ENCODE measurements around the gene SLC27A2.
A peak's percentile ranks its signal among the peaks of the same experiment; 100 is the strongest.

Gene SLC27A2

DNA sequence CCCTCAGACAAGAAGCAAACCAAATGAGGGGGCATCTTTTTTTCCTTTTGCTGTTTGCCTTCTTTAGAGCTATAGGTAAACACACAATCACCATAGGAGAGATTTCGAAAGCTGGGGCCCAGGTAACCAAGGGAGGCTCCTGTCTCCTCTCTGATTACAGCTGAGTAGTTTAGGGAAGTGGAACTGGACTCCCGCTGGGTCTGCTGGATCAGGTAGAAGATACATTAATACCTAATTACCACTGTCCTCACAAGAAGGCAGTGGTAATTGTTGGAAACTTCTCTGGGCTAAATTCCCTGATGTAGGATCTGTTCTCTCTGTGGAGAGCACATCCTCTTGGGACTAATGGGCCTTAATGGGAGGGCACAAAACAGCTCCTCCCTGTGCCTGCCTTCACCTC, 50.8 kb downstream of the SLC27A2 start:
- DNase-seq (ENCODE audit: extremely low spot score, insufficient read length, low read depth), result no peak
- FAIRE-seq, result no peak

GRCh38 chr15:50233192-50233736, 51.3 kb downstream of the SLC27A2 start:
- FAIRE-seq, result no peak
- no peak for DNase-seq (ENCODE audit: extremely low spot score, insufficient read length, low read depth)

DNA sequence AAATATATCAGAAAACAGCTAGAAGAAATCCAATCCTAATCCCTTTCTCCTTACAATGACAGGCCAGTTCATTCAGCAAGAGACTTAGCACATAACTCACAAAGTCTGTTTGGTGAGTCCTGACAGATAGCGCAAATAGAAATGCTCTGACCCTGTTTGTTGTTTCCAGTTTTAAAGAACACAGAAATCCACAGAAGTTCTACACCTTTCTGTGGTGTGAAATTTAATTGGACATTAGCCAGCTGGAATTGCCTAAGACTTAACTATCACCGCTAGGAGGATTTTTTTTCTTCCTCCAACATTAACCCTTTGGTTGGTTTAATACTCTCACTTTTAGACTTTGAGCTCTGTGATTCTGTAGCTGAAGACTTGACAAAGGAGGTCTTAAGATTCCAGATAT, 52.8 kb downstream of the SLC27A2 start:
- no peak for FAIRE-seq
- DNase-seq (ENCODE audit: extremely low spot score, insufficient read length, low read depth), result no peak

DNA sequence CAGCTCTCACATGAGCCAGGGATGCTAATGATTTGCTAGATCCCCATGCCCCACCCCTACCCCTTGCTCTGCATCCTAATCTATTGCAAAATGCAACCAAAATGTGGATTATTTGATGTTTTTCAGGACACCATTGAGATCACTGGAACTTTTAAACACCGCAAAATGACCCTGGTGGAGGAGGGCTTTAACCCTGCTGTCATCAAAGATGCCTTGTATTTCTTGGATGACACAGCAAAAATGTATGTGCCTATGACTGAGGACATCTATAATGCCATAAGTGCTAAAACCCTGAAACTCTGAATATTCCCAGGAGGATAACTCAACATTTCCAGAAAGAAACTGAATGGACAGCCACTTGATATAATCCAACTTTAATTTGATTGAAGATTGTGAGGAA, 53.8 kb downstream of the SLC27A2 start:
- FAIRE-seq, result no peak

DNA sequence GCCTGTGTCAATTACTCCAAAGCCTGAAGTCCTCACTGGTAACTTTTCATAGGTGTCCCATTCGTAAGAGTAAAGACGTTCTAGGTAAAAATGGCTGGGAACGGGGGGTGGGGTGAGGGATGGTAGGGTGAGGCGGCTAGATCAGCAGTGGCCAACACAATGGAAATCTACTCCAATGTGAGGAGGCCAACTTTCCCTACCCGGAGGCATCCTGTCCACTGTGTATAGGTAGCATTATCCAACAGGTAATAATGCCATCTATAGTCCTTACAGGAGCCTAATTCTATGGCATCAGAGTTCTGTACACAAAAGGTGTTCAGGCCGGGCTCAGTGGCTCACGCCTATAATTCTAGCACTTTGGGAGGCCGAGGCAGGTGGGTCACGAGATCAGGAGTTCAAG, 54.4 kb downstream of the SLC27A2 start:
- FAIRE-seq, result no peak

More for the DNA sequence above, 53.8 kb downstream of the SLC27A2 start:
- DNase-seq (ENCODE audit: extremely low spot score, insufficient read length, low read depth), result no peak

DNA sequence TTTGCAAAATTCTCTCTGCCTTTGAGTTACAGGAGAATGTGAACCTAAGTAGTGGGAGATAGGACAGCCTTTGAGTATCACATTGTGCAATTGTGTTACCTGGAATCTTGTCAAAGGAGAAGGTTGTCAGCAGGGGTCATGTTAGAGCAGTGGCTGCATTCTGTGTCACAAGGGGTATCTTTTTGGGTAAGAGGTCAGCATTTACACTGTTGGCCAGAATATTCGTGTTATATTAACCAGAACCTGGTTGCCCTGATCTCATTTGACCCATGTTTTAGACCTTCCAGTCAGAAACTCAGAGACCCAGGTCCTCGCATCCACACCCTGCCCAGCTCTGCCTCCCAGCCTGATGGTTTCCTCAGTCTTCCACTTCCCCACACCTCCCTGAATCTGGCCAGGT, 56.3 kb downstream of the SLC27A2 start:
- FAIRE-seq (no peak), DNase-seq (ENCODE audit: extremely low spot score, insufficient read length, low read depth) (no peak)

More for the DNA sequence above, 54.4 kb downstream of the SLC27A2 start:
- DNase-seq (ENCODE audit: extremely low spot score, insufficient read length, low read depth), result no peak

- DNase-seq (ENCODE audit: extremely low spot score, insufficient read length, low read depth), result no peak
Observed at GRCh38 chr15:50241684-50242450, 59.9 kb downstream of the SLC27A2 start.

DNA sequence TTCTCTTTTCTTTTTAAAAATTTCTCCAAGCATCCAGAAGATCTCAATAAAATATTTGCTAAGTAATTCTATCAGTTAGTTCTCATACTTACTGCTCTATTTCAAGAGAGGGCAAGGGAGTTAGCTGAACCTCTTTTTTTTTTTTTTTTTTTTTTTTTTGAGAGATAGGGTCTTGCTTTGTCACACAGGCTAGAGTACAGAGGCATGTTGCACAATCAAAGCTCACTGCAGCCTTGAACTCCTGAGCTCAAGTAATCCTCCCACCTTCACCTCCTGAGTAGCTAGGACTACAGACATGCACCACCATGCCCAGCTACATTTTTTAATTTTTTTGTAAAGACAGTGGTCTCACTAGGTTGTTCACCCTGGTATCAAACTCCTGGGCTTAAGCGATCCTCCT, 62.2 kb downstream of the SLC27A2 start:
- FAIRE-seq (no peak), DNase-seq (ENCODE audit: extremely low spot score, insufficient read length, low read depth) (no peak)

More at GRCh38 chr15:50241684-50242450, 59.9 kb downstream of the SLC27A2 start:
- FAIRE-seq, result no peak

- FAIRE-seq, result no peak
Observed at GRCh38 chr15:50244959-50245624, 63.1 kb downstream of the SLC27A2 start.

DNA sequence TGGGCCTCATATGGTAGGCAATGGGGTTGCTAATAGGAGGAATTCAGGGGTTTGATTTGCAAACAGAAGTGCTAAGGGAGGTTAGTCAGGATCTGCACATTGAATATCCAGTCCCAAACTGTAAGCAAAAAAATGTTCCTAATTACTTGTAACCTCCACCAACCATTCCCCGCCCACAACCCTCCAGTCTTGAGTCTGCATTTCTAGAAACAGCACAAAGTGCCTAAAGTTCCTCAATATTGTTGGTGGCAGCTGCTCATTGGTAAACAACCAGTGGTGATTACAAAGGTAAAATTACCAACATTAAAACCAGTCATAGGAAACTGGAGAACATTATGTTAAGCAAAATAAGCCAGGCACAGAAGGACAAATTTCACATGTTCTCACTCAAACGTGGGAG, 64.6 kb downstream of the SLC27A2 start:
- DNase-seq (ENCODE audit: extremely low spot score, insufficient read length, low read depth) (no peak), FAIRE-seq (no peak)

More at GRCh38 chr15:50244959-50245624, 63.1 kb downstream of the SLC27A2 start:
- no peak for DNase-seq (ENCODE audit: extremely low spot score, insufficient read length, low read depth)

DNA sequence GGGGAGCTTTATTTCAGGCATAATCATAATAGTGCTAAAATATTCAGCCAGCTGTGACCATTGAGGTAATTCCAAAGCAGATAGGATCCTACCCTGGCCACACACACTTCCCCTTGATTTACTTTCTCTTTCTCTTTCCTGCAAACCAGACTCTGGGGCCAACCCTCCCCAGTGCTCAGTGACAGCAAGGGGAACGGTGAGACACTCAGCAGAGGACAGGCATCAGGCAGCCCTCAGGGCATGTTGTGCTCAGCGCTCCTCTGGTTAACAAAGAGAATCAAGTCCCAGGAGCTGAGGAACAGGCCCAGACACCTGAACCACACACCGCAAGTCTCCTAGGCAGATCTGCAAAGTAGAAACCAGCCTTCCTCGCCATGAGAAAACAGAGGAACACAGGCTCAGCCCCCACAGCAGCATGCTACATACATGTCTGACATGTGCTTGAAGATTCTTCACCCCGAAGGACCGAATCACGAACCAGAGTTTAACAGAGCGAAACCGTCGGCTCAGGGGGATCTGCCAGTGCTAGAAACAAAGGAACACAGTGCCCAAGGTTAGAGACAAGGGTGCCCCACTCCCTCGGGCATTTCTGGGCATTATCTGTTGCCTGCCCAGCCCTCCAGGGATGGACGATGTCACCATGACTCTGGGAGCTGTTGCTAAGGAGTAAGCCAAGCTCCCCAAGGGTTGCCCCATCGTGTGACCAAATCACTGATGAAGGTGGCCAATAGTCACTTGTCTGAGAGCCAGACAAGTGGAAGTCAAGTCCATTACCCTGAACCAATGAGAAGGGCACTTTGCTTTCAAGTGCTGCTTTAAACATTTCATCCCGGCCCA, 66.0 kb downstream of the SLC27A2 start:
- peak; percentile 5 for FAIRE-seq
- no peak for DNase-seq (ENCODE audit: extremely low spot score, insufficient read length, low read depth)

GRCh38 chr15:50248994-50249582, 67.1 kb downstream of the SLC27A2 start:
- no peak for FAIRE-seq
- no peak for DNase-seq (ENCODE audit: extremely low spot score, insufficient read length, low read depth)

GRCh38 chr15:50249704-50250103, 67.7 kb downstream of the SLC27A2 start:
- FAIRE-seq (no peak), DNase-seq (ENCODE audit: extremely low spot score, insufficient read length, low read depth) (no peak)

GRCh38 chr15:50250760-50251394, 68.9 kb downstream of the SLC27A2 start:
- FAIRE-seq (no peak), DNase-seq (ENCODE audit: extremely low spot score, insufficient read length, low read depth) (no peak)

GRCh38 chr15:50251638-50252182, 69.7 kb downstream of the SLC27A2 start:
- no peak for DNase-seq (ENCODE audit: extremely low spot score, insufficient read length, low read depth)
- FAIRE-seq, result no peak

DNA sequence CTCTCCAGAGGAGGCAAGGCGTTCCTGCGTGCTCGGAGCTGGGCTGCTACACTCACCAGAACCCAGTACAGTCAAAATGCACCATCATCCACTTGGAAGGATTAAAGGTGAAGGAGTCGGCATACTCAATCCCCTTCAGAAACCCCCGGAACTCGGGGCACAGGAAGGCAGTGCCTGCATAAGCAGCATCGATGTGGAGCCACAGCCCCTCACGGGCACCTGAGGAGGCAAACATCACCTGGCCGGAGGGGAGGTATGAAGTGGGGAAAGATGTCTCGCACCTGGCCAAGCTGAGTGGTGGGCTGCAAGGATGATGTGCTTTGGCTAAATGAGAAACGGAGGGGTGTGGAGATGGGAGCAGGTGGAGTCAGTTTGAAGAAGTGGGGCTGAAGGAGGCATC, 70.6 kb downstream of the SLC27A2 start:
- DNase-seq (ENCODE audit: extremely low spot score, insufficient read length, low read depth) (no peak), FAIRE-seq (no peak)

DNA sequence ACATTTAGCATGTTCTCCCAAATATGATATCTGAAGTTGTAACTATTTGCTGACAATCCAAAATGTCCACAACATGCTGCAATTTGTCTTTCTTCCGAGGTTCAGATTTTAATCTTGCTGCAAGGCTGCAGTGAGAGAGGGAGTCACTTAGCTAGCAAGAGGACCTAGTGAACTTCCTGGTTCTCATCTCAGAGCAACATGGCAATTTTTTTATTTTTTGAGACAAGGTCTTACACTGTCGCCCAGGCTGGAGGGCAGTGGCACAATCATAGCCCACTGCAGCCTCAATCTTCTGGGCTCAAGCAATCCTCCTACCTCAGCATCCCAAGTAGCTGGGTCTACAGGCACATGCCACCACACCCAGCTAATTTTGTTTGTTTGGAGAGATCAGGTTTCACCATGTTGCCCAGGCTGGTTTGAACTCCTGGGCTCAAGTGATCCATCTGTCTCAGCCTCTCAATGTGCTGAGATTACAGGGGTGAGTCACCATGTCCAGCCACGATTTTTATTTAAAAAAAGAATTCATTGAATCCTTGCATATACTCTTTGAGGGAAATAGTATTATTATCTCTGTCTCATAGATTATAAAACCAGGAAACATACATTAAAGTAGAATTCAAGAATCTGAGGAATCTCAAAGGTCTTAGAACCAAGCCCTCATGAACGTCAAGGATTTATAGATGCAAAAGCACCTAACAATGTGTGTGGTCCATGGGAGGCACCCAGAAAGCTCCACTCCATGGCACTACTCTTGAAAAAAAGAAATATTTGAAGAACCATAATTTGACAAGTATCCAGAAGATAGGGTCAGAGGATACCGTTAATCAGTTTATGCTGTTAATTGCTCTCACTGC, 74.4 kb downstream of the SLC27A2 start:
- no peak for DNase-seq (ENCODE audit: extremely low spot score, insufficient read length, low read depth)
- FAIRE-seq, result no peak

DNA sequence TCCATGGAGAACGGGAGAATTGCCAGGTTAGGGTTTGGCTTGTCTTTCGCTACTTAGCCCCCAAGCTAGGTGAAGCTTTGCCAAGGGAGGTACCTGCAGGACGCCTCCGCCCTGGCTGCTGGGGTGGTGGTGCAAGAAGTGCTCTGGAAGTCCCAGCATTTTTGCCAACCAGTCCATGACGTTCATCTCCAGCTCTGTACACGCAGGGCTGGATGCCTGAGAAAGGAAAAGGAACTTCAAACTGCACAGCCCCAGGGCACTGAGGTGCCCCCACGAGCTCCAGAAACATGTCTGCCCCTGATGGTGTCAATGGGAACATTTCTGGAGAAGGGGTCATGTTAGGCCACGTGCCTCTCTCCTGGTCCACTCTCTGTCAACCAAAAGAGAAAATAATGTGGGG, 75.3 kb downstream of the SLC27A2 start:
- no peak for DNase-seq (ENCODE audit: extremely low spot score, insufficient read length, low read depth)
- no peak for FAIRE-seq
